ENCODE results near the gene PLA2G3. TPM values are rescaled to one million over a fixed set of nuclear protein-coding genes. Genes with fewer than 3 reads are reported as not detected.

PLA2G3 gene
- total and polyA plus RNA-seq, 2 of the 8 experiments (the other 6 are each of a cell fraction or from before 2014, with no cell fraction given): 18.1 to 25.9 TPM

DNA sequence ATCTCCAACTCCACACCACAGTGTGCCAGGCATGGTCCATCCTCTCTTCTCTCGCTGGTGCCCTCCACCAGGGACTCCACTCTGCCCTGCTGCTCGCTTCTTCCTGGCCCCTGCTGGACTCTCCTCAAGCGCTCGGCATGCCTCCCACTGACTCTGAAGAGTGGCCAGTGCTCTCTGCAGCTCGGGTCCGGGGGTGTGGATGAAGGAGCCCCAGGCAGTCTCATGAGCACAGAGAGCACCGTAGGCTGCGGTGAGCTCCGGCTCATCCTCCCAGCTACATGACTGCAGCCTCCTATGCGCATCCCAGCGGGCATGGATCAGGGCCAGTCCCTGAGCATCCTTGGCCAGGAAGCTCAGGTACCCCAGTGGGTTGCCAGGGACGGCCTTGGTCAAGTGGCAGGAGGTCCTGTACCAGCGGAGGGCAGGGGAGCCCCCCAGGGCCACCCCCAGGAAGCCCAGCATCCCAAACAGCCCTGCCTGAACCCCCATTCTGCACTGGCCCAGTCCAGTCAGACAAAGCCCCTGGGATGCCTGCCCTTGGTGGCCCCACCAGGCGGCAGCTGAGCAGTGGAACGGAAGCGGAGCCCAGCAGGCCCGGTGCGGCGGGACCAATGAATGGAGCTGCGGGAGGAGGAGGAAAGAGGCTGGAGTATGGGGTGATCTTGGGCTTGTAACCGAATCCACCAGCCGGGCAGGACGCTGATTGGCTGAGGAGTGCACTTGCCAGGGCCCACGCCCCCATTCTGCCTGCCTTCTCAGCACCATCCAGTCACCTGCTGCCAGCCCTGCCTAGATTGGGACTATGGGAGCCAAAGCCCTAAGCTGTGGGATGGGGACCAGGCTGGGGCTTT lies at the start of gene PLA2G3 (continued):
- TF ChIP-seq, protein P1, sequence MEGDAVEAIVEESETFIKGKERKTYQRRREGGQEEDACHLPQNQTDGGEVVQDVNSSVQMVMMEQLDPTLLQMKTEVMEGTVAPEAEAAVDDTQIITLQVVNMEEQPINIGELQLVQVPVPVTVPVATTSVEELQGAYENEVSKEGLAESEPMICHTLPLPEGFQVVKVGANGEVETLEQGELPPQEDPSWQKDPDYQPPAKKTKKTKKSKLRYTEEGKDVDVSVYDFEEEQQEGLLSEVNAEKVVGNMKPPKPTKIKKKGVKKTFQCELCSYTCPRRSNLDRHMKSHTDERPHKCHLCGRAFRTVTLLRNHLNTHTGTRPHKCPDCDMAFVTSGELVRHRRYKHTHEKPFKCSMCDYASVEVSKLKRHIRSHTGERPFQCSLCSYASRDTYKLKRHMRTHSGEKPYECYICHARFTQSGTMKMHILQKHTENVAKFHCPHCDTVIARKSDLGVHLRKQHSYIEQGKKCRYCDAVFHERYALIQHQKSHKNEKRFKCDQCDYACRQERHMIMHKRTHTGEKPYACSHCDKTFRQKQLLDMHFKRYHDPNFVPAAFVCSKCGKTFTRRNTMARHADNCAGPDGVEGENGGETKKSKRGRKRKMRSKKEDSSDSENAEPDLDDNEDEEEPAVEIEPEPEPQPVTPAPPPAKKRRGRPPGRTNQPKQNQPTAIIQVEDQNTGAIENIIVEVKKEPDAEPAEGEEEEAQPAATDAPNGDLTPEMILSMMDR (IDR thresholded peaks at IDR 0.05; ENCODE audit: control extremely low read depth in 1 of 3, insufficient read depth in 1 of 3, low read depth in 1 of 3, low read length in 3 of 3): peak; percentile 30 to 33 (median 32)
- TF ChIP-seq NANOG (IDR thresholded peaks at IDR 0.05; ENCODE audit: insufficient read depth, low read depth, low read length, poor library complexity, severe bottlenecking) (no peak), RXRA (IDR thresholded peaks at IDR 0.05; ENCODE audit: insufficient read depth, low read depth, low read length) (no peak), RBBP5 (IDR thresholded peaks at IDR 0.05; ENCODE audit: borderline replicate concordance, low read depth, low read length) (no peak), SIX5 (IDR thresholded peaks at IDR 0.05; ENCODE audit: low read depth, low read length) (no peak), SP1 (IDR thresholded peaks at IDR 0.05; ENCODE audit: low read depth, low read length) (peak; percentile 82), TBP (IDR thresholded peaks at IDR 0.05; ENCODE audit: low read depth, low read length) (peak; percentile 62; the same call in 1 of the 2 replicates), YY1 (IDR thresholded peaks at IDR 0.05; ENCODE audit: low read depth, low read length) (no peak), CTBP2 (IDR thresholded peaks at IDR 0.05; ENCODE audit: borderline replicate concordance, insufficient read depth, insufficient read length, low read length) (peak; percentile 78), POLR2A (IDR thresholded peaks at IDR 0.05; ENCODE audit: control extremely low read depth in 1 of 2, low read depth in 2 of 2, low read length in 2 of 2) (peak in 1 of 2 experiments; percentile 81; a peak in 2 of 3 replicates), POLR2AphosphoS5 (IDR thresholded peaks at IDR 0.05; ENCODE audit: low read depth, low read length) (peak; percentile 71), TCF12 (IDR thresholded peaks at IDR 0.05; ENCODE audit: low read depth, low read length) (no peak), CBX8 (IDR thresholded peaks at IDR 0.05; ENCODE audit: borderline replicate concordance, low read depth, low read length) (no peak), PHF8 (conservative IDR thresholded peaks at IDR 0.05; ENCODE audit: low read depth, low read length) (no peak; the same call in 1 of the 2 replicates), TAF1 (IDR thresholded peaks at IDR 0.05; ENCODE audit: low read depth, low read length) (peak; percentile 76; the same call in 1 of the 2 replicates), BRCA1 (IDR thresholded peaks at IDR 0.05; ENCODE audit: low read depth, low read length) (no peak), JUND (IDR thresholded peaks at IDR 0.05; ENCODE audit: low read length) (no peak), GABPA (IDR thresholded peaks at IDR 0.05; ENCODE audit: borderline replicate concordance, insufficient read depth, low read length) (0 out of 2 replicates have a peak, but pooled peaks have one; percentile 50)
- TF ChIP-seq, protein P2, sequence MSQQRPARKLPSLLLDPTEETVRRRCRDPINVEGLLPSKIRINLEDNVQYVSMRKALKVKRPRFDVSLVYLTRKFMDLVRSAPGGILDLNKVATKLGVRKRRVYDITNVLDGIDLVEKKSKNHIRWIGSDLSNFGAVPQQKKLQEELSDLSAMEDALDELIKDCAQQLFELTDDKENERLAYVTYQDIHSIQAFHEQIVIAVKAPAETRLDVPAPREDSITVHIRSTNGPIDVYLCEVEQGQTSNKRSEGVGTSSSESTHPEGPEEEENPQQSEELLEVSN (IDR thresholded peaks at IDR 0.05): no peak
- TF ChIP-seq, protein P3, sequence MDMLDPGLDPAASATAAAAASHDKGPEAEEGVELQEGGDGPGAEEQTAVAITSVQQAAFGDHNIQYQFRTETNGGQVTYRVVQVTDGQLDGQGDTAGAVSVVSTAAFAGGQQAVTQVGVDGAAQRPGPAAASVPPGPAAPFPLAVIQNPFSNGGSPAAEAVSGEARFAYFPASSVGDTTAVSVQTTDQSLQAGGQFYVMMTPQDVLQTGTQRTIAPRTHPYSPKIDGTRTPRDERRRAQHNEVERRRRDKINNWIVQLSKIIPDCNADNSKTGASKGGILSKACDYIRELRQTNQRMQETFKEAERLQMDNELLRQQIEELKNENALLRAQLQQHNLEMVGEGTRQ (IDR thresholded peaks at IDR 0.05; ENCODE audit: low read length): no peak

Measured in H1 (cell line).